ENCODE data around the gene SDK1. TPM values are rescaled to one million over a fixed set of nuclear protein-coding genes. Genes with fewer than 3 reads are reported as not detected.

SDK1 gene
- total and polyA plus RNA-seq, 2 experiments from 2014 or later, result 2.1 to 10.0 TPM

GRCh38 chr7:3893789-3894153, 592.7 kb downstream of the SDK1 start (continued):
- TF ChIP-seq ZNF331 (CRISPR knock-in tag; IDR thresholded peaks at IDR 0.05; ENCODE audit: low read depth) (no peak), NANOG (IDR thresholded peaks at IDR 0.05; ENCODE audit: borderline replicate concordance) (no peak), CREB1 (CRISPR knock-in tag; IDR thresholded peaks at IDR 0.05; ENCODE audit: low read depth) (no peak), ZNF114 (CRISPR knock-in tag; IDR thresholded peaks at IDR 0.05) (no peak), REST (IDR thresholded peaks at IDR 0.05; ENCODE audit: unreplicated experiment) (no peak), EZH2phosphoT487 (IDR thresholded peaks at IDR 0.05; ENCODE audit: unreplicated experiment) (no peak), JUNB (IDR thresholded peaks at IDR 0.05; ENCODE audit: unreplicated experiment) (no peak)
- TF ChIP-seq, protein P1, sequence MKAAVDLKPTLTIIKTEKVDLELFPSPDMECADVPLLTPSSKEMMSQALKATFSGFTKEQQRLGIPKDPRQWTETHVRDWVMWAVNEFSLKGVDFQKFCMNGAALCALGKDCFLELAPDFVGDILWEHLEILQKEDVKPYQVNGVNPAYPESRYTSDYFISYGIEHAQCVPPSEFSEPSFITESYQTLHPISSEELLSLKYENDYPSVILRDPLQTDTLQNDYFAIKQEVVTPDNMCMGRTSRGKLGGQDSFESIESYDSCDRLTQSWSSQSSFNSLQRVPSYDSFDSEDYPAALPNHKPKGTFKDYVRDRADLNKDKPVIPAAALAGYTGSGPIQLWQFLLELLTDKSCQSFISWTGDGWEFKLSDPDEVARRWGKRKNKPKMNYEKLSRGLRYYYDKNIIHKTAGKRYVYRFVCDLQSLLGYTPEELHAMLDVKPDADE (IDR thresholded peaks at IDR 0.05), result no peak

GRCh38 chr7:3895341-3896116, 594.5 kb downstream of the SDK1 start:
- Histone ChIP-seq H3K27ac (ENCODE audit: low read depth) (no peak overlapping the region), H3F3A (replicated peaks; ENCODE audit: low read depth) (no peaks in the 10 kb centered on the region), H3K27me3 (ENCODE audit: insufficient read depth) (no peaks in the 10 kb centered on the region), H3K79me2 (replicated peaks; ENCODE audit: insufficient read depth) (no peaks in the 10 kb centered on the region), H3K4me2 (no peak overlapping the region), H3K9me2 (ENCODE audit: insufficient read depth) (peaks cover 3% of the 10 kb centered on the region; the same call in 1 of the 2 replicates), H3K4me3 (no peak overlapping the region), H3K4me1 (ENCODE audit: insufficient read depth) (no peaks in the 10 kb centered on the region), H3K36me3 (ENCODE audit: insufficient read depth) (no peaks in the 10 kb centered on the region), H2AFZ (no peak overlapping the region), H4K20me1 (replicated peaks; ENCODE audit: insufficient read depth) (no peaks in the 10 kb centered on the region)
- Mint-ChIP-seq H3K4me1 (peaks cover 13% of the 10 kb centered on the region), H3K27me3 (ENCODE audit: insufficient read depth, low read depth, poor library complexity) (peaks cover 1% of the 10 kb centered on the region), H3K4me3 (no peak overlapping the region), H3K27ac (no peak overlapping the region), H3K36me3 (ENCODE audit: low read depth) (no peaks in the 10 kb centered on the region), H3K9me3 (no peaks in the 10 kb centered on the region)
- ATAC-seq (no peak), DNase-seq (ENCODE audit: low spot score) (no peak)
- TF ChIP-seq, protein P2, sequence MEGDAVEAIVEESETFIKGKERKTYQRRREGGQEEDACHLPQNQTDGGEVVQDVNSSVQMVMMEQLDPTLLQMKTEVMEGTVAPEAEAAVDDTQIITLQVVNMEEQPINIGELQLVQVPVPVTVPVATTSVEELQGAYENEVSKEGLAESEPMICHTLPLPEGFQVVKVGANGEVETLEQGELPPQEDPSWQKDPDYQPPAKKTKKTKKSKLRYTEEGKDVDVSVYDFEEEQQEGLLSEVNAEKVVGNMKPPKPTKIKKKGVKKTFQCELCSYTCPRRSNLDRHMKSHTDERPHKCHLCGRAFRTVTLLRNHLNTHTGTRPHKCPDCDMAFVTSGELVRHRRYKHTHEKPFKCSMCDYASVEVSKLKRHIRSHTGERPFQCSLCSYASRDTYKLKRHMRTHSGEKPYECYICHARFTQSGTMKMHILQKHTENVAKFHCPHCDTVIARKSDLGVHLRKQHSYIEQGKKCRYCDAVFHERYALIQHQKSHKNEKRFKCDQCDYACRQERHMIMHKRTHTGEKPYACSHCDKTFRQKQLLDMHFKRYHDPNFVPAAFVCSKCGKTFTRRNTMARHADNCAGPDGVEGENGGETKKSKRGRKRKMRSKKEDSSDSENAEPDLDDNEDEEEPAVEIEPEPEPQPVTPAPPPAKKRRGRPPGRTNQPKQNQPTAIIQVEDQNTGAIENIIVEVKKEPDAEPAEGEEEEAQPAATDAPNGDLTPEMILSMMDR (conservative IDR thresholded peaks at IDR 0.05; ENCODE audit: low read depth in 2 of 2), result no peak
- TF ChIP-seq CREB1 (CRISPR knock-in tag; IDR thresholded peaks at IDR 0.05; ENCODE audit: low read depth) (no peak), EZH2phosphoT487 (IDR thresholded peaks at IDR 0.05; ENCODE audit: unreplicated experiment) (no peak), NANOG (IDR thresholded peaks at IDR 0.05; ENCODE audit: borderline replicate concordance) (no peak), EZH2 (IDR thresholded peaks at IDR 0.05; ENCODE audit: low read depth, unreplicated experiment) (no peak), ZNF331 (CRISPR knock-in tag; IDR thresholded peaks at IDR 0.05; ENCODE audit: low read depth) (no peak)
- TF ChIP-seq, protein P3, sequence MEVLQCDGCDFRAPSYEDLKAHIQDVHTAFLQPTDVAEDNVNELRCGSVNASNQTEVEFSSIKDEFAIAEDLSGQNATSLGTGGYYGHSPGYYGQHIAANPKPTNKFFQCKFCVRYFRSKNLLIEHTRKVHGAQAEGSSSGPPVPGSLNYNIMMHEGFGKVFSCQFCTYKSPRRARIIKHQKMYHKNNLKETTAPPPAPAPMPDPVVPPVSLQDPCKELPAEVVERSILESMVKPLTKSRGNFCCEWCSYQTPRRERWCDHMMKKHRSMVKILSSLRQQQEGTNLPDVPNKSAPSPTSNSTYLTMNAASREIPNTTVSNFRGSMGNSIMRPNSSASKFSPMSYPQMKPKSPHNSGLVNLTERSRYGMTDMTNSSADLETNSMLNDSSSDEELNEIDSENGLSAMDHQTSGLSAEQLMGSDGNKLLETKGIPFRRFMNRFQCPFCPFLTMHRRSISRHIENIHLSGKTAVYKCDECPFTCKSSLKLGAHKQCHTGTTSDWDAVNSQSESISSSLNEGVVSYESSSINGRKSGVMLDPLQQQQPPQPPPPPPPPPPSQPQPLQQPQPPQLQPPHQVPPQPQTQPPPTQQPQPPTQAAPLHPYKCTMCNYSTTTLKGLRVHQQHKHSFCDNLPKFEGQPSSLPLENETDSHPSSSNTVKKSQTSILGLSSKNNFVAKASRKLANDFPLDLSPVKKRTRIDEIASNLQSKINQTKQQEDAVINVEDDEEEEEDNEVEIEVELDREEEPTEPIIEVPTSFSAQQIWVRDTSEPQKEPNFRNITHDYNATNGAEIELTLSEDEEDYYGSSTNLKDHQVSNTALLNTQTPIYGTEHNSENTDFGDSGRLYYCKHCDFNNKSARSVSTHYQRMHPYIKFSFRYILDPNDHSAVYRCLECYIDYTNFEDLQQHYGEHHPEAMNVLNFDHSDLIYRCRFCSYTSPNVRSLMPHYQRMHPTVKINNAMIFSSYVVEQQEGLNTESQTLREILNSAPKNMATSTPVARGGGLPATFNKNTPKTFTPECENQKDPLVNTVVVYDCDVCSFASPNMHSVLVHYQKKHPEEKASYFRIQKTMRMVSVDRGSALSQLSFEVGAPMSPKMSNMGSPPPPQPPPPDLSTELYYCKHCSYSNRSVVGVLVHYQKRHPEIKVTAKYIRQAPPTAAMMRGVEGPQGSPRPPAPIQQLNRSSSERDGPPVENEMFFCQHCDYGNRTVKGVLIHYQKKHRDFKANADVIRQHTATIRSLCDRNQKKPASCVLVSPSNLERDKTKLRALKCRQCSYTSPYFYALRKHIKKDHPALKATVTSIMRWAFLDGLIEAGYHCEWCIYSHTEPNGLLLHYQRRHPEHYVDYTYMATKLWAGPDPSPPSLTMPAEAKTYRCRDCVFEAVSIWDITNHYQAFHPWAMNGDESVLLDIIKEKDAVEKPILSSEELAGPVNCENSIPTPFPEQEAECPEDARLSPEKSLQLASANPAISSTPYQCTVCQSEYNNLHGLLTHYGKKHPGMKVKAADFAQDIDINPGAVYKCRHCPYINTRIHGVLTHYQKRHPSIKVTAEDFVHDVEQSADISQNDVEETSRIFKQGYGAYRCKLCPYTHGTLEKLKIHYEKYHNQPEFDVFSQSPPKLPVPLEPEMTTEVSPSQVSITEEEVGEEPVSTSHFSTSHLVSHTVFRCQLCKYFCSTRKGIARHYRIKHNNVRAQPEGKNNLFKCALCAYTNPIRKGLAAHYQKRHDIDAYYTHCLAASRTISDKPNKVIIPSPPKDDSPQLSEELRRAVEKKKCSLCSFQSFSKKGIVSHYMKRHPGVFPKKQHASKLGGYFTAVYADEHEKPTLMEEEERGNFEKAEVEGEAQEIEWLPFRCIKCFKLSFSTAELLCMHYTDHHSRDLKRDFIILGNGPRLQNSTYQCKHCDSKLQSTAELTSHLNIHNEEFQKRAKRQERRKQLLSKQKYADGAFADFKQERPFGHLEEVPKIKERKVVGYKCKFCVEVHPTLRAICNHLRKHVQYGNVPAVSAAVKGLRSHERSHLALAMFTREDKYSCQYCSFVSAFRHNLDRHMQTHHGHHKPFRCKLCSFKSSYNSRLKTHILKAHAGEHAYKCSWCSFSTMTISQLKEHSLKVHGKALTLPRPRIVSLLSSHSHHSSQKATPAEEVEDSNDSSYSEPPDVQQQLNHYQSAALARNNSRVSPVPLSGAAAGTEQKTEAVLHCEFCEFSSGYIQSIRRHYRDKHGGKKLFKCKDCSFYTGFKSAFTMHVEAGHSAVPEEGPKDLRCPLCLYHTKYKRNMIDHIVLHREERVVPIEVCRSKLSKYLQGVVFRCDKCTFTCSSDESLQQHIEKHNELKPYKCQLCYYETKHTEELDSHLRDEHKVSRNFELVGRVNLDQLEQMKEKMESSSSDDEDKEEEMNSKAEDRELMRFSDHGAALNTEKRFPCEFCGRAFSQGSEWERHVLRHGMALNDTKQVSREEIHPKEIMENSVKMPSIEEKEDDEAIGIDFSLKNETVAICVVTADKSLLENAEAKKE (CRISPR knock-in tag; IDR thresholded peaks at IDR 0.05), result no peak

Measured in GM23338 (cell line).